ENCODE measurements around the gene AKAP8.
A peak's percentile ranks its signal among the peaks of the same experiment; 100 is the strongest.

AKAP8 gene

GRCh38 chr19:15318241-15318691 lies 61.3 kb downstream of the AKAP8 start:
- H3K36me3 Mint-ChIP-seq (ENCODE audit: low read depth): peaks cover 18% of the 10 kb centered on the region
- peaks cover 72% of the 10 kb centered on the region for H3K4me1 Mint-ChIP-seq
- H3K9me3 Mint-ChIP-seq: no peaks in the 10 kb centered on the region
- no peak for TF ChIP-seq CTCF (IDR thresholded peaks at IDR 0.05; ENCODE audit: unreplicated experiment in 3 of 3)
- no peak overlapping the region for H3K4me3 Mint-ChIP-seq
- H3K27ac Mint-ChIP-seq: peak overlapping the region; percentile 20 to 68 (median 66)
- no peaks in the 10 kb centered on the region for H3K27me3 Mint-ChIP-seq (ENCODE audit: low read depth)

GRCh38 chr19:15317392-15318071 lies 62.1 kb downstream of the AKAP8 start:
- peaks cover 69% of the 10 kb centered on the region for H3K4me1 Mint-ChIP-seq
- peak overlapping the region in 1 of 3 experiments; percentile 24 for H3K4me3 Mint-ChIP-seq
- H3K36me3 Mint-ChIP-seq (ENCODE audit: low read depth): peaks cover 16% of the 10 kb centered on the region
- no peak for TF ChIP-seq CTCF (IDR thresholded peaks at IDR 0.05; ENCODE audit: unreplicated experiment in 3 of 3)
- H3K27ac Mint-ChIP-seq: peak overlapping the region; percentile 20 to 68 (median 66)
- no peaks in the 10 kb centered on the region for H3K27me3 Mint-ChIP-seq (ENCODE audit: low read depth)
- no peaks in the 10 kb centered on the region for H3K9me3 Mint-ChIP-seq

GRCh38 chr19:15316498-15316897 lies 63.1 kb downstream of the AKAP8 start:
- Mint-ChIP-seq H3K27ac (peak overlapping the region; percentile 20 to 68 (median 45)), H3K36me3 (ENCODE audit: low read depth) (peaks cover 21% of the 10 kb centered on the region), H3K4me1 (peaks cover 62% of the 10 kb centered on the region), H3K9me3 (no peaks in the 10 kb centered on the region), H3K4me3 (no peak overlapping the region), H3K27me3 (ENCODE audit: low read depth) (no peaks in the 10 kb centered on the region)
- TF ChIP-seq CTCF (IDR thresholded peaks at IDR 0.05; ENCODE audit: unreplicated experiment in 3 of 3): no peak

- Mint-ChIP-seq H3K9me3 (no peaks in the 10 kb centered on the region), H3K4me3 (no peak overlapping the region), H3K27ac (peak overlapping the region in 2 of 3 experiments; percentile 24 to 26), H3K27me3 (ENCODE audit: low read depth) (no peaks in the 10 kb centered on the region), H3K36me3 (ENCODE audit: low read depth) (peaks cover 22% of the 10 kb centered on the region), H3K4me1 (peaks cover 48% of the 10 kb centered on the region)
- no peak for TF ChIP-seq CTCF (IDR thresholded peaks at IDR 0.05; ENCODE audit: unreplicated experiment in 3 of 3)
These were observed 64.5 kb downstream of the AKAP8 start for GRCh38 chr19:15315101-15315500.

- H3K36me3 Mint-ChIP-seq (ENCODE audit: low read depth): peaks cover 31% of the 10 kb centered on the region
- H3K4me1 Mint-ChIP-seq: peaks cover 49% of the 10 kb centered on the region
- H3K4me3 Mint-ChIP-seq: no peak overlapping the region
- no peaks in the 10 kb centered on the region for H3K9me3 Mint-ChIP-seq
- no peak overlapping the region for H3K27ac Mint-ChIP-seq
- no peaks in the 10 kb centered on the region for H3K27me3 Mint-ChIP-seq (ENCODE audit: low read depth)
- TF ChIP-seq CTCF (IDR thresholded peaks at IDR 0.05; ENCODE audit: unreplicated experiment in 3 of 3): no peak
These were observed 65.8 kb downstream of the AKAP8 start for GRCh38 chr19:15313649-15314279.
